Activated CD8-positive, alpha-beta memory T cell treated with anti-CD3 and anti-CD28 coated beads for 36 hours (primary cell): ENCODE measurements around the gene EXTL1. TPM values are rescaled to one million over a fixed set of nuclear protein-coding genes. Genes with fewer than 3 reads are reported as not detected.

Experiments
- CTCF ChIA-PET: fragments of 350-600 bp; sonication (Branson Sonifier 250); formaldehyde crosslinking; loops from one replicate; lab custom pipeline; 2021; ENCODE audit warnings: antibody characterized with exemption; lab: Charles Lee
- POLR2A ChIA-PET: fragments of 350-600 bp; sonication (Branson Sonifier 250); formaldehyde crosslinking; loops from one replicate; lab custom pipeline; 2021; ENCODE audit warnings: antibody characterized with exemption; lab: Charles Lee
- total RNA-seq, 2 experiments: library from RNA; stranded (reverse); gene quantifications; one replicate each; pipeline ENCODE4 v1.2.3, GENCODE V29; 2021

EXTL1 gene
- total RNA-seq, 2 experiments from 2014 or later: not detected

DNA sequence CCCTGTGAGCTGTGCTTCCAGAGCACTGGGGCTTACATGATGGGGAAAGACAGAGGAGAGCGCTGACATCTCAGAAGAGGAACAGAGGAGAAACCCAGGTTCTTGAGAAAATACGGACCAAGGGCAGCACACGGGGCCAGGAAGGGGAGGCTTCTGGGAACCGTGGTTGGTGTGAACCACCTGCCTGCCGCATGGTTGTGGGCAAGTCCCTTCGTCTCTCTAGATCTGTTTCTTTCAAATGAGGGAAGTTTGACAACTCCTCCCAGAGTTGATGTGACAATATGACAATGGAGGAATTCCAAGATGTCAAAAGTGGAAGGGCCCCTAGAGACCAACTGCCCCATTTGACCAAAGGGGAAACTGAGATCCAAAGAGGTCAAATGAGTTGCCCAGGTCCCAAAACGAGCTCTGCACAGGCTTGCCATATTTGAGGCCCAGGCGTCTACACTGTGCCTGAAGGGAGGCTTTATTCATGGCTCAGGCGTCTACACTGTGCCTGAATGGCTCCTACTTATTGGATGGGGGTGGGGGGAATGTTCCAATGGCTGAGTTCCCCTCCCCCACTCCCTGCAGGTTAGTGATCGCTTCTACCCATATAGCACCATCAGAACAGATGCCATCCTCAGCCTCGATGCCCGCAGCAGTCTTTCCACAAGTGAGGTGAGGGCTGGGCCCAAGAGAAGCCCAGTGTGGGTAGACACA, 11.2 kb downstream of the EXTL1 start:
- POLR2A ChIA-PET: no interaction called here
- CTCF ChIA-PET: interaction anchor here (1.1 to 1.2 kb wide), 2 partner anchors 11 to 25 kb away, joined by 3 read pairs; no protein-coding TSS in a partner anchor

DNA sequence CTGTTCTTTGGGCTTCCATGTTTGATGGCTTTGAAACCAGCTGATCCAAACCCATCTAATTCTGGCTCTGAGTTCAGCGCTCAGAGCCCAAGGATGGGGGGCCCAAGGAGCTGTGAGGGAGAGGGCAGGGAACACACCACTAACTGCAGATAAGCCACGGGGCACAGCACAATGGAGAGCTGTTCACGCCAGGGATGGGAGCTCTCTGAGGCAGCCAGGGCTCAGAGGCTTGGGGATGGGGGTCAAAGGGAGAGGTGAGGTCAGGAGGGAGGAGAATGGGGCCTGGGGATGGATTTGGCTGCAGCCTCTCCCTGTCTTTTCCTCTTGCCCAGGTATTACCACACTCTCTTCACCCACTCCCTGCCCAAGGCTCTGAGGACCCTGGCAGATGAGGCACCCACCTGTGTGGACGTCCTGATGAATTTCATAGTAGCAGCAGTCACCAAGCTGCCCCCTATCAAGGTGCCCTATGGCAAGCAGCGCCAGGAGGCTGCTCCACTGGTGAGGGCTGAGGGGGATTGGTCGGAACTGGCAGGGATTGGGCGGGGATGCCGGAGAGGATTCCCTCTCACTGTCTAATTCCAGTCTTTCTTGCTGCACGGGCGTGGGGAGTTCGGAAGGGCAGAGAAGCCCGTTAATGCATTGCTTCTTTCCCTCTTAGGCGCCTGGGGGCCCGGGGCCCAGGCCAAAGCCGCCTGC, 13.1 kb downstream of the EXTL1 start:
- POLR2A ChIA-PET: interaction anchor here (0.5 kb wide), 1 partner anchor 705 kb away, joined by 5 read pairs; no protein-coding TSS in a partner anchor
- CTCF ChIA-PET: interaction anchor here (0.8 to 2.8 kb wide), 10 partner anchors 11 to 287 kb away, joined by 3 to 9 read pairs (median 4); partner anchors contain the start of genes CEP85 and SLC30A2

DNA sequence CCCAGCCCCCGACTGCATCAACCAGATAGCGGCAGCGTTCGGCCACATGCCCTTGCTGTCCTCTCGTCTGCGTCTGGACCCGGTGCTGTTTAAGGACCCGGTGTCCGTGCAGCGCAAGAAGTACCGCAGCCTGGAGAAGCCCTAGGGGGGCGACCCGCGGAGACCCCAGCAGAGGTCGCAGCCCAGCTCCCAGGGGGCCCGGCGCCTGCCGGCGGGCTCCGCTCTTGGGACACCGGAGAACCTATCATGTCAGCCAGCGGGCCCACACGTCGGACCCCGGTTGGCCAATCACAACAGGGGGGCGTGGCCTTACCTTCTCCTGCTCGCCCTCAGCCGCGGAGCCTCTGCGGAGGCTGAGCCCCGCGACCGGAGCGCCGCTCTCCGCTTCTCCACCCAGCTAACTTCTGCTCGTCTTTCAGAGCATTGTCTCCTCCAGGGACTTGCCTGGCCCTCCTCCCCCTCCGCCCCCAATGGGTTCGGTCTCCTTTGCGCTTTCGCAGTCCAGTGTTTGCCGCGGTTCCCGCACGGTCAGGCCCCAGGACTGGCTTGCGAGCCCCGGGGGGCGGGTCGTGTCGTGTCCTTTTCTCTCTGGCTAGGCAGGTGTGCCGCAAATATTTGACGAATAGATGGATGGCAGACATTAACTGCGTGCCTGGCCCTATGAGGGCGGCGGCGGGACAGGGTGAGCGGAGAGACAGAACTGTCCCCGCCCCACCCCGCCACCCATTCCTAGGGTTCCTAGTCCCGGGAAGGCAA, 13.8 kb downstream of the EXTL1 start:
- ChIA-PET POLR2A (interaction anchor here (0.5 kb wide), 1 partner anchor 76 kb away, joined by 5 read pairs; no protein-coding TSS in a partner anchor), CTCF (interaction anchor here (0.8 to 2.8 kb wide), 14 partner anchors 8 to 382 kb away, joined by 3 to 9 read pairs (median 5); partner anchors contain the start of gene CEP85)

DNA sequence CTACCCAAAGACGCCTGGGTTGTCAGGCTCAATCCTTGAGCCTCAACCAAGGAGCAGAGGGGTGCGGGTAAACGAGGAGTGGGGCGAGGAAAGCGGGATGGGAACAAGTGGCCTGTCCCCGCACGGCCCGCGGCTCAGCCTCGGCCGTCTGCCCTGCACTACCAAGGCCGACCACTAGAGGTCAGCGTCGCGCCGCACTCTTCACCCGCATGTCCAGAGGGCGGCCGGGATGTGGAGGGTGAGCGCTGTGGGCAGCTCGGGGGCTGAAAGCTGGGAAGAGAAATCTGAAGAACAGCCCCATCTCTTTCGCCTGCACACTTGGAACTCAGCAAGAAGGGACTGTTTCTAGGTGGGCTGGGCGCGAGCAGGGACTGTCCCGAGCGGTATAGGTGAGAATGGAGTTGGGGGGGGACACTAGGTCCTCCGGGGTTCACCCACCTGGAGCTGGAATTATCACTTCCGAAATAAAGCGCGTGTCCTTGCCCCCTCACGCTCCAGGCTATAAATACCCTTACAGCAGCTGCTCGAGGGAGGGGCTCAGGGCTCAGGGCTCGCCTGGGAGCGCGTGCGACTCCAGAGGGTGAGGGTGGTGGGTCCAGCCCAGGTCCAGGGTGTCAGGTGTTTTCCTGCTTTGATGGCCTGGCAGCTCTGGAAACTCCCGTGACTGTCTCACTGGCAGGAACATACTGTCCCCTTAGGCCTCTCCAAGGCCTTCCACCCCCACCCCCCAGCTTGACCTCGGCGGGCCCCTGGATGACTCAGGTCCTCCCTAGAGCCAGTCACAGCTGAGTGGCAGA, 14.6 kb downstream of the EXTL1 start:
- ChIA-PET POLR2A (no interaction called here), CTCF (interaction anchor here (0.7 to 2.8 kb wide), 27 partner anchors 9 to 397 kb away, joined by 3 to 9 read pairs (median 4); partner anchors contain the start of genes SLC30A2 and ZNF593)

DNA sequence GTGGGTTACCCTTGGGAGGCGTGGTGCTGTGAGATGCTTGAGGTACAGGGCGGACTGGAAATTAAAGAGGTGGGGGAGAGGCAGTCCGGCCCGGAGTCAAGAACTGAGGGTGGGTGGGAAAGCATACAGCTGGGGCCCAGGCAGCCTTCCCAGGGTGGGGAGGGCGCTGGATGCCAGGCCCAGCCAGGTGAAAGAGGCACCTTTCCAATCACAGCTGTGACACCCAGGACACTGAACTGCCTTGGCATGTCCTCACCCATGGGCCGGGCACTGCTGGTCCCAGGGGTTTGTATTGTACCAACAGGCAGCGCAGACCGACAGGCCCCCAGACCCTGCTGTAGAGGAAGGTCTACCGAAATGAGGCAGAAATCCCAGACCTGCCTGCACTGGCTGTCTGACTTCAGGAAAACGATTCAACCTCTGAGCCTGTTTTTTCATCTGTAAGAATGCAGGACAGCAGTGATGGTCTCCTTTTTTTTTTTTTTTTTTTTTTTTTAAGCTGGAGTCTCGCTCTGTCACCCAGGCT, 15.2 kb downstream of the EXTL1 start:
- POLR2A ChIA-PET: no interaction called here
- CTCF ChIA-PET: interaction anchor here (0.7 to 2.8 kb wide), 21 partner anchors 10 to 396 kb away, joined by 3 to 9 read pairs (median 4); partner anchors contain the start of gene ZNF593

DNA sequence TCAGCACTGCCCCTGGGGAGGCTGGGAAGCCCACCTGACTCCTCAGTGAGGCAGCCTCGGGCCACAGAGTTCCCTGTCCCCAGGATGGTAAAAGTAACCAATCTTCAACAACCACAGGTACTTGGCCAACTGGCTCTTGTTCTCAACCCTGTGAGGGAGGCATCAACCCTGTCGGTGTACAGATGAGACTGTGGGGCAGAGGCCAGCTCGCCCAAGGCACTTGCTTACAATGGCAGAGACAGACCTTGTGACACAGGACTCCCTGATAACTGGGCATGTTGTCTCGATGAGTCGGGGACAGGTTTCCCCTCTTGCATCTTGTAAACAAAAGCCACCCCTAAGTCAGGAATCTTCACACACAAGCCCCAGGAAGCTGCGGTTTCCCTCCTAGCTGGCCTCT, 16.3 kb downstream of the EXTL1 start:
- POLR2A ChIA-PET: no interaction called here
- CTCF ChIA-PET: interaction anchor here (1.2 kb wide), 1 partner anchor 107 kb away, joined by 3 read pairs; no protein-coding TSS in a partner anchor

DNA sequence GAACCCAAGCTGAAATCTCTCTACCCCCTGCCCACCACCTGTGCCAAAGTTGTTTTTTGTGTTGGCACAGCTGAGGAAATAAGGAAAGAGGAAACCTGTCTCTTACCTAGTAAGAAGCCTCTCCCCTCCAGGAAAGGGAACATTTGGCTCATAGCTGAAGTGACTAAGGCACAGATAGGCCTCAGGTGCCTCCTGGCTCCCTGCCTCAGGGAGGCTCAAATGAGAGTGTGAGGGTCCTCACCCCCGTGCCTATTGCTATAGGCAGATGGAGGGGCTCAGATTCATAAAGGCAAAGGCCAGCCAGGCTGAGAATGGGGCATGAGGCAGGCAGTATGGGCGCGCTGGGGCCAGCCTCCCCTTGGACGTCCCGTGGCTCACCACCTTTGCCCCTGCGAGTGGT, 16.9 kb downstream of the EXTL1 start:
- ChIA-PET POLR2A (no interaction called here), CTCF (interaction anchor here (1.2 kb wide), 1 partner anchor 107 kb away, joined by 3 read pairs; no protein-coding TSS in a partner anchor)

DNA sequence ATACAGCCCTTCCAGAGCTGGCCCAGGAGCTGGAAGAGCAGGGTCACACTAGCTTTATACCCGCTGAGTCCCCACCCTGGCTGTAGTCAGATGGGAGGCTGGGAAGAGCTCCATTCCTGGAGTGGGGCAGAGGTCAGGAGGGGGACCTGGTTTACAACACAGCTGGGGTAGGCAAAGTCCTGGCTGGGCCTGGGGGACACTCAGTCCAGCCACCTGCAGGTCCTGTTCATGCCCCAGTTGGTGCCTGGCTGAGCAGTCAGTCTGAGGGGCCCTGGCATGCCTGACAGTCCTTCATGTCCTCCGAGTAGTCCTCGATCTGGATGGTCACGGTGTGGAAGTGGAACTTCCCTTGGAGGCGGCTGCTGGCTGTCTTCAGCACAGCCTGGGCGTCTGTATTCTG, 17.3 kb downstream of the EXTL1 start:
- ChIA-PET CTCF (interaction anchor here (1.2 kb wide), 1 partner anchor 106 kb away, joined by 3 read pairs; no protein-coding TSS in a partner anchor), POLR2A (no interaction called here)

DNA sequence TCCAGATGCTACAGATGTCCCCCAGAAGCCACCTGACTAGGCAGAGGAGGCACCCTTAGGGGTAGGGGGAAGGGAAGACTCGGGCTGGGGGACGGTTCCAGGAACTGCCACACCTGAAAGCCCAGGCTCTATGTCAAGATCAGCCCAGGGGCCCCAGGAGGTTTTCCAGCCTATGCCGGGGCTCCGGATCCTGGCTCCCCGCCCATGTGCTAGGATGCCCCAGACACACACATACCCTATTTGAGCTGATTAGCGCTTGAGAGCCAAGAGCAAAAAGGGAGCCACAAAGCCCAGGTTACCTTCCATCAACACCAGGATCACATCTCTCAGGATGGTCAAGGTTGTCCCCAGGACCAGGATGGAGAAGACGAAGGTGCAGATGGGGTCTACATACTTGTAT, 19.8 kb downstream of the EXTL1 start:
- CTCF ChIA-PET: interaction anchor here (0.6 to 1.2 kb wide), 2 partner anchors 12 to 209 kb away, joined by 3 read pairs; no protein-coding TSS in a partner anchor
- POLR2A ChIA-PET: no interaction called here

DNA sequence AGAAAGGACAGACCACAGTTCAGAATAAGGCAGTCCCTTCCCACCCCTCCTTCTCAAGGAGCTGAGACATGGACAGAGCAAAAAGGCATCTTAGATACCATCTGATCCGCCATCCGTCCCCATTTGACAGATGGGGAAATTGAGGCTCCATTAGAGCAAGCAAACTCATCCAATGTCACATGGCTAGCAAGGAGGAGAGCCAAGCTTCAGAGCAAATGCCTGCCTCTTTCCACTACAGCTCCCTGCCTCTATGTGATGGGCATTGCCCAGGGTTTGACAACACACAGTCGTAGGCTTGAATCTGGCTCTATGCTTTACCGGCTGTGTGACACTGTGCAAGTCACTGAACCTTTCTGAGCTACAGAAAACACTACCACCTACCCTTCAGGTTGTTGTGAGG, 20.4 kb downstream of the EXTL1 start:
- POLR2A ChIA-PET: no interaction called here
- CTCF ChIA-PET: interaction anchor here (1.2 kb wide), 1 partner anchor 12 kb away, joined by 3 read pairs; no protein-coding TSS in a partner anchor

DNA sequence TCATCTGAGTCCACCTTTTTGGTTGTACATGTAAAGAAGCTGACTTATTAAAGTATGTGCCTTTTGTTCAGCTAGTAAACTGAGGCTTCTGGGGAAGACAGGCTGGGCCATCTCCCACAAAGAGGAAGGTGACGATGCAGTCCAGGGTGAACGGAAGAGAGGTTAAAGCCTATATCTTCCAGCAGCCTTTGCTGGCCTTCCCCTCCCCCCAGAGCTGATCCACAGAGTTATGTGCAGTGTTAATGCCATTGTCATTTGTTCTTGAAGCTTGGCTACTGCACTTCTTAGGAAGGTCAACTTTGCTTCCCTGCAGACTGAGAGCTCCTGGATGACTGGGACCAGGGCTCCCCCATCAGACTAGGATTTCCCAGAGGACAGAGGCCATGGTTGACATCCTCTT, 22.2 kb downstream of the EXTL1 start:
- ChIA-PET POLR2A (no interaction called here), CTCF (interaction anchor here (1.2 kb wide), 1 partner anchor 11 kb away, joined by 3 read pairs; no protein-coding TSS in a partner anchor)

DNA sequence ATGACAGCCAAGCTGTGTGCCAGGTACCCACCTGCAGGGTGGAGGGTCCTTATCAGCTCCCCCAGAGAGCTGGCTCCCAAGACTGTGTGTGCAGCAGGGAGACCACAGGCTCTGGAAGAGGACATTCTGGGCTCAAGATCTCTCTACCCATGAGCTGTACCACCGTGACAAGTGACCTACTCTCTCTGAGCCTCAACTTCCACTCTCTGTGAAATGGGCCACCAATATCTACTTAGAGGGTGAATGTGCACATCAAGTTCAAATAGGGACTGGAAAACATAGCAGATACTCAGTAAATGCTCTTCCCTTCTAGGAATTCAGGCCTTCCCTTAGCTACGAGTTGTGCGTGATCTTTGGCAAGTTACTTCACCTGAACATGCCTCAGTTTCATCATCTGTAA, 22.8 kb downstream of the EXTL1 start:
- POLR2A ChIA-PET: no interaction called here
- CTCF ChIA-PET: interaction anchor here (2.0 kb wide), 1 partner anchor 8 kb away, joined by 6 read pairs; no protein-coding TSS in a partner anchor

DNA sequence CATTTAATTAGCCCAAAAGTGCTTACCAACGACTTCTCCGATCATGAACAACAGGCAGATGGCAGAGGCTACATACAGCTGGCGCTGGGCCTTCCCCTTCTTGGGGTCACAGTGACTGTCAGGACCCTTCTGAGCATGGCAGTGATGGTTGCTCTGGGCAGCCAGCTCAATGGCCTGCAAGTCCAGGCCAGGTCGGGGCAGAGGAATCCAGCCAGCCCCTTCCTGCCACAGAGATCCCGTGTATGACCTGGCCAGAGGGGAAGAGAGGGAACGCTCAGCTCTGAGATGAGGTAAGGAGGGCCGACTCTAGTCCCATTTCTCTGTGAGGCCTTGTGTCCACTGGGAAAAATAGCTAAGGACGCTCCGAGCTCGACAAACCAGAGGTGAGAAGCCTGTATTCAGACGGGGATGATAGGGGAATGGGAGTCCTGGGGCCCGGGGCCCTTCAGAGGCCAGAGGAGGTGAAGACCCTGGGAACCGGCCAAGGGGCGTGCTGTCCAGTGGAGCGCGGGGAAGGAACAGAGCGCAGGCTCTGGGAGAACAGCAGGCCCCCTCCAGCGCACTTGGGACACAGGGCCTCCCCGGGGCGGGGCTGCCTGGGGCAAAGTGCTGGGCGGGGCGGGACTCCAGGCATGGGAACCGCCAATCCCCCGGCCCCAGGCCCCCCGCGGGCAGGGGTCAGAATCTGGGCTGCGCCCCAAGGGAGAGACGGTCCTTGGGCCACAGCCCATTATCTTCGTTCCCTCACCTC, 23.6 kb downstream of the EXTL1 start:
- ChIA-PET CTCF (interaction anchor here (1.2 to 2.0 kb wide), 2 partner anchors 9 to 11 kb away, joined by 3 to 6 read pairs; no protein-coding TSS in a partner anchor), POLR2A (no interaction called here)

DNA sequence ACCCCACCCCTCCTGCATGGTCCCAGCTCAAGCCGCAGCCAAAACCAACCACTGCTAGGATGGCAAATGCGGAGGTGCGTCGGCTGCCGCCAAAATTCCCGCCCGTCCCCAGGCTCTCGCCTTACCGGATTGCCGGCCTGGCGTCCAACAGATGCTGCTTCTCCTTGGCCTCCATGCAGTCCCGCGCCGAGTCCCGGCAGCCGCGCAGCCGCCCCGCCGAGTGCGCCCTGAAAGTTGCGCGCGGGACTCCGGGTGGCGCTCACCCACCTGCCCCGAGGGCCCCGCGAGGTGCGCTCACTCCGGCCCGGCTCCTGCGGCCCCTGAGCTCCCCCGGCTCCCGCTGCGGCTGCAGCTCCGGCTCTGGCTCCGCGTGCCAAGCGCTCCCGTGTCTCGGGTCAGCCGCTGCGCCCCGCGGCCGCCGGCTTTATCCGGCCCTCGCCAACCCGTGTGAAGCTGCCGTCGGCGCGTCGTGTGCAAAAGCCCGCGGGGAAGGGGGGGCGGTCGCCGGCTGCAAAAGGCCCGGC, 24.2 kb downstream of the EXTL1 start, which contains the start of gene SLC30A2:
SLC30A2 (minus strand) TSS at position 397 of the 524 bp plus-strand sequence; CDS start at position 175, 222 bp downstream.
- POLR2A ChIA-PET: no interaction called here
- CTCF ChIA-PET: interaction anchor here (1.2 to 2.0 kb wide), 2 partner anchors 10 to 12 kb away, joined by 3 to 6 read pairs; no protein-coding TSS in a partner anchor

DNA sequence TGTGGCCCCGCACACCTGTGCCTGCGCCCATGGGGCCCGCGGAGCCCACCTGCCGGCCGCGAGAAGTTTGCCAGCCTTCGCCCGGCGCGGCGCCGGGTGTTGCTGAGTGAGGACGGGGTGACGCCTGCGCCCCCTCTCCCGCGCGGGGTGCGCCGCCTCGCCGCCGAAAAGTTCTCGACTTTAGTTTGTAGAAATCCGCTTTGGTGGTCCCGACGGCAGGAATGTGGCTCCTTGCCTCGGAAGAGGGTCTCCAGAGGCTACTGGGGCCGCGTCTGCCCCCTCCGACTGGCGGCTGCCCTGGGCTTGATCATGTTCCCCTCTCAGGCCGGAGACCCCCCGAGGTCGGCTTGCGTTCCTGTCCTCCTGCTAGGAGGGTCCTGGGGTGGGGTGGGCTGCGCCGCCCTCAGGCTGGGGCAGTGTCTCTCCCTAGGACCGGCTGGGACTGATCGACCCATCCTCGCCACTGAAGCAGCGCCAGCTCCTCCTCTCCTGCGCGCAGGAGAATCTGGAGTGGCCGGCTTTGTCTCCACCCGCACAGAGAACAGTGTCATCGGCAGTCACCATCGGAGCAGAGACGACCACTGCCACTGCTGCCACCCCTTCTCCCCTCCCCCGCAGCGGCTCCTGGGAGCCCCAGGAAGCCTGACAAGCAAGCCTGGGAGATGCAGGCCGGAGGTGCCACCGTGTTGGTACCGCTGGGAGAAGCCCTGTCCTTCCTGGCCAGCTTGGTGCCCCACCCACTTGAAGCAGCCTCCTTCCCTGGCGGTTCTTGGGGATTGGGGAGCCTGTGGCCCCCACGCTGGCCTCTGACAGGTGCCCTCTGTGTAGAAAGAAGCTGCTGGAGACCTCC, 24.9 kb downstream of the EXTL1 start:
- POLR2A ChIA-PET: no interaction called here
- CTCF ChIA-PET: interaction anchor here (1.2 to 2.0 kb wide), 2 partner anchors 10 to 12 kb away, joined by 3 to 6 read pairs; no protein-coding TSS in a partner anchor
